Choroid plexus epithelial cell (primary cell): Measurements from ENCODE around the gene TRIM8.
A peak's percentile ranks its signal among the peaks of the same experiment; 100 is the strongest.

Source experiments
- DNase-seq: peaks from one replicate; pipeline ENCODE4 v3.0.0-alpha.2; 2010; ENCODE audit warnings: low read depth
- H3K4me3 ChIP-seq: 2 replicates; pipeline ENCODE4 v1.5.1; 2011; ENCODE audit warnings: low read depth, mild to moderate bottlenecking, control low read depth, low read length, moderate library complexity
- TF ChIP-seq, protein P1 (sequence below): conservative IDR thresholded peaks from 2 replicates; pipeline ENCODE4 v1.5.1; 2011; ENCODE audit warnings: low read depth, mild to moderate bottlenecking, control low read depth, inconsistent platforms, low read length, moderate library complexity

The TRIM8 gene

GRCh38 chr10:102677331-102678067, 33.2 kb downstream of the TRIM8 start:
- TF ChIP-seq, protein P1, sequence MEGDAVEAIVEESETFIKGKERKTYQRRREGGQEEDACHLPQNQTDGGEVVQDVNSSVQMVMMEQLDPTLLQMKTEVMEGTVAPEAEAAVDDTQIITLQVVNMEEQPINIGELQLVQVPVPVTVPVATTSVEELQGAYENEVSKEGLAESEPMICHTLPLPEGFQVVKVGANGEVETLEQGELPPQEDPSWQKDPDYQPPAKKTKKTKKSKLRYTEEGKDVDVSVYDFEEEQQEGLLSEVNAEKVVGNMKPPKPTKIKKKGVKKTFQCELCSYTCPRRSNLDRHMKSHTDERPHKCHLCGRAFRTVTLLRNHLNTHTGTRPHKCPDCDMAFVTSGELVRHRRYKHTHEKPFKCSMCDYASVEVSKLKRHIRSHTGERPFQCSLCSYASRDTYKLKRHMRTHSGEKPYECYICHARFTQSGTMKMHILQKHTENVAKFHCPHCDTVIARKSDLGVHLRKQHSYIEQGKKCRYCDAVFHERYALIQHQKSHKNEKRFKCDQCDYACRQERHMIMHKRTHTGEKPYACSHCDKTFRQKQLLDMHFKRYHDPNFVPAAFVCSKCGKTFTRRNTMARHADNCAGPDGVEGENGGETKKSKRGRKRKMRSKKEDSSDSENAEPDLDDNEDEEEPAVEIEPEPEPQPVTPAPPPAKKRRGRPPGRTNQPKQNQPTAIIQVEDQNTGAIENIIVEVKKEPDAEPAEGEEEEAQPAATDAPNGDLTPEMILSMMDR, result no peak
- H3K4me3 ChIP-seq, result no peak overlapping the region
- no peak for DNase-seq

DNA sequence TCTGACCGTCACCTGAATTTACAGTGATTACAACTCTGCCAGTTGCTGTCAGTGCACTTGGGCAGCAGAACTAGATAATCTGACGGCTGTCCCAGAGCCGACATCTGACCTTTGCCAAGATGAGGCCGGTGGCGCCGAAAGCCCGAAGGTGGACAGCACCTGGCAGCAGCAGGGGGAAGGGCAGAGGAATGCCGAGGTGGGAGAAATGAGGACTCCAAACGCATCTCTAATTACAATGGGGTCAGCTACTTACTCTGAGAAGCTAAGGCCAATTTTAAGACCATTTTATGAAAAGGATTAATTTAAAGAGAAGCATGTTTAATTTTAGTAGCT, 33.8 kb downstream of the TRIM8 start:
- DNase-seq, result no peak
- no peak overlapping the region for H3K4me3 ChIP-seq
- TF ChIP-seq, protein P1, result no peak

GRCh38 chr10:102678842-102679289, 34.6 kb downstream of the TRIM8 start:
- peak; percentile 73 for DNase-seq
- H3K4me3 ChIP-seq, result no peak overlapping the region
- TF ChIP-seq, protein P1, result peak; percentile 85

- TF ChIP-seq, protein P1, result no peak
Measured at GRCh38 chr10:102679596-102679995, 35.3 kb downstream of the TRIM8 start.

GRCh38 chr10:102681696-102682095, 37.4 kb downstream of the TRIM8 start:
- TF ChIP-seq, protein P1, result no peak
- H3K4me3 ChIP-seq, result no peak overlapping the region
- no peak for DNase-seq

More at GRCh38 chr10:102679596-102679995, 35.3 kb downstream of the TRIM8 start:
- no peak overlapping the region for H3K4me3 ChIP-seq
- DNase-seq, result no peak

DNA sequence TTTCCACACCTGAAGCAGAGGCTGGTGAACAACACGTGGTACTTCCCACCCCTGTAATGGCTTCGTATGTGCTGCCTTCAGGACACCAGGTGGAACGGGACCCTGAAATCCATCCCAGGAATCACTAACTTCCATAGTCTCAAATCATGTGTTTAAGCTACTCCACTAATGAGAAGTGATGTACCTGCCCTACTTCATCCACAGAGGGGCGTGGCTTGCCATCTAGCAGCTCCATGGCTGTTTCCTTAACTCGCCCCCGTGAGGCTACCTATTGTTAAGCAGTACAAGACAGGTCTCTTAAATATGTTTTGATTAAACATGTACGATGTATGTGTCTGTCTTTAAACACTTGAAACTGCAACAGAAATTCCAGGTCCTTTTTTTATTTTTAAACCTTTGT, 38.1 kb downstream of the TRIM8 start:
- DNase-seq, result no peak
- H3K4me3 ChIP-seq, result no peak overlapping the region
- TF ChIP-seq, protein P1, result no peak

DNA sequence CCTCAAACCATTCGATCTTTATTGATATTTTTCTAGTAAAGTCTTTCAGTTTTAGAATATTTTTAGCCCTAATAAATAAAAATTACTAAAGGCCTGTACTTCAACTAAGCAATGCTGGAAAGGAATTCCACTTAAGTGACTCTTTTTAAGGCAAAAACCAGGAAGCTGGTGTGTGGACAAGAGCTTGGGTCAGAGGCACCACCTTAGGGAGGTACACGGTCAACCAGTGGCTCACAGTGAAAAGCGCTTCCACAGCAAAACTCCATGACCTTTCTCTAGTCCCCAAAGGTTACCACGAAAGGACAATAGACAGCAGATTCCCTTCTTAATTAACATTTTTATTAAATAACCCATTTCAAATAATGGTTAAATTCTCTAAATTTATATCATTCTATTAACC, 38.7 kb downstream of the TRIM8 start:
- TF ChIP-seq, protein P1, result no peak

More for the DNA sequence above, 38.7 kb downstream of the TRIM8 start:
- DNase-seq, result no peak
- H3K4me3 ChIP-seq, result no peak overlapping the region
